ENCODE results near the gene COL4A1. TPM values are rescaled to one million over a fixed set of nuclear protein-coding genes. Genes with fewer than 3 reads are reported as not detected.
A peak's percentile ranks its signal among the peaks of the same experiment; 100 is the strongest.

COL4A1 gene
- polyA plus RNA-seq, 1 of the 3 experiments (the other 2 are of a cell fraction): 30.3 TPM

DNA sequence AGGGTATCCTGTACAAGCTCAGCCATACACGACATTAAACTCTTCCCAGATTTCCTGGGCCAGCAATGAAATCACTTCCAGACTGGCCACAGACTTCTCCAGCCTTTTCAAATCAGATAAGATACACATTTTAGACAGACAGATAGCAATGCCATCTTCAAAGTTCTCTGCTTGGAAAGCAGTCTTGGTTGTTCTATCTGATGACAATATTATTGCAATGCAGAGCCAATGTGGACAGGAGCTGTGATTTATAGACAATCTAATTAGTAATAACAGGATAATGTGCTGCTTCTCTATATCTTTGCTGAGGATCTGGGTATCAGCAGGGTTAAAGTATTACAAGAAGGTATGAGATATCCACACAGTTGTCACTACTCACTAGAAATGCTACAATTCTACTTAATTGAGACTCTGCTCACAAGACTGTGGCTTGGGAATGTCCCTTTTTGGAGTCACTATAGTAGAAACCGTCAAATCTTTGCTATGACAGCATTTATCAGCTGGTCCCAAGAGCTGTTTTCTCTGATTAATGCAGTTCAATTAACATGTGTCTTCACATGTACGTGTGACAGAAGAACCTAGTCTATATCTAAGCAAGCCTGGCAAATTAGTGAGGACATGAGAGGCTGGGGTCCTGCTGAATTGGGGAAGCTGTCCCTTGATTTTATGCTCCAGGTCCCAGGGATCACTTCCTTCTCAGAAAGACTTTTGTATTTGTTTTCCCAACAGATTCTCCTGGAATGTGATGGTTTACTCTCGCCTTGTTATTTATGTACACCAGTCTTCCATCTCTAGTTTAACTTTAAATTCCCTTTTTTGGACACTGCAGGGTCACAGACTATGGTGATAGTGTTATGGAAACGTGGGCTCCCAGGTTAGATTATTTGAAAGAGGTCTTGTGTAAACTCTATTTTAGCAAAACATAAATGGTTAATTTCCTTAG is 68.8 kb downstream of the COL4A1 start:
- Histone ChIP-seq H3K4me2 (peak overlapping the region; percentile 45; the same call in 1 of the 2 replicates), H3K9me3 (no peaks in the 10 kb centered on the region), H3K79me2 (ENCODE audit: insufficient read depth) (peaks cover 32% of the 10 kb centered on the region), H3K9me2 (no peaks in the 10 kb centered on the region), H3F3A (replicated peaks; ENCODE audit: insufficient read depth) (peaks cover 12% of the 10 kb centered on the region), H3K27ac (ENCODE audit: low read depth in 2 of 2, low read length in 1 of 2) (peak overlapping the region; percentile 75 to 80), H3K4me3 (ENCODE audit: low read depth in 2 of 2, low read length in 1 of 2) (no peak overlapping the region), H3K9ac (no peak overlapping the region), H3K4me1 (ENCODE audit: control insufficient read depth in 1 of 2, insufficient read depth in 2 of 2, low read depth in 1 of 2, low read length in 1 of 2) (peaks cover 20 to 35% of the 10 kb centered on the region in 2 experiments), H4K20me1 (ENCODE audit: insufficient read depth) (peaks cover 10% of the 10 kb centered on the region), H2AFZ (ENCODE audit: low read depth) (no peak overlapping the region), H3K36me3 (replicated peaks in 1 of 2; ENCODE audit: control insufficient read depth in 1 of 2, insufficient read depth in 2 of 2, low read length in 1 of 2) (peaks cover 0 to 12% of the 10 kb centered on the region in 2 experiments), H3K27me3 (ENCODE audit: insufficient read depth) (no peaks in the 10 kb centered on the region)
- CTCF ChIA-PET: interaction anchor here (0.6 to 3.0 kb wide), 17 partner anchors 7 to 238 kb away, joined by 3 to 17 read pairs (median 3); no protein-coding TSS in a partner anchor
- peak; percentile 42 for DNase-seq
- POLR2A ChIA-PET: interaction anchor here (2.2 kb wide), 1 partner anchor 69 kb away, joined by 5 read pairs; the partner anchor contains the start of genes COL4A1 and COL4A2
- 62% methylated on average over 5 of the region's 5 CpGs for WGBS (ENCODE audit: low lambda C conversion rate)
- TF ChIP-seq, protein P1, sequence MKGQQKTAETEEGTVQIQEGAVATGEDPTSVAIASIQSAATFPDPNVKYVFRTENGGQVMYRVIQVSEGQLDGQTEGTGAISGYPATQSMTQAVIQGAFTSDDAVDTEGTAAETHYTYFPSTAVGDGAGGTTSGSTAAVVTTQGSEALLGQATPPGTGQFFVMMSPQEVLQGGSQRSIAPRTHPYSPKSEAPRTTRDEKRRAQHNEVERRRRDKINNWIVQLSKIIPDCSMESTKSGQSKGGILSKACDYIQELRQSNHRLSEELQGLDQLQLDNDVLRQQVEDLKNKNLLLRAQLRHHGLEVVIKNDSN (IDR thresholded peaks at IDR 0.05; ENCODE audit: borderline replicate concordance, low read depth): no peak
- TF ChIP-seq, protein P2, sequence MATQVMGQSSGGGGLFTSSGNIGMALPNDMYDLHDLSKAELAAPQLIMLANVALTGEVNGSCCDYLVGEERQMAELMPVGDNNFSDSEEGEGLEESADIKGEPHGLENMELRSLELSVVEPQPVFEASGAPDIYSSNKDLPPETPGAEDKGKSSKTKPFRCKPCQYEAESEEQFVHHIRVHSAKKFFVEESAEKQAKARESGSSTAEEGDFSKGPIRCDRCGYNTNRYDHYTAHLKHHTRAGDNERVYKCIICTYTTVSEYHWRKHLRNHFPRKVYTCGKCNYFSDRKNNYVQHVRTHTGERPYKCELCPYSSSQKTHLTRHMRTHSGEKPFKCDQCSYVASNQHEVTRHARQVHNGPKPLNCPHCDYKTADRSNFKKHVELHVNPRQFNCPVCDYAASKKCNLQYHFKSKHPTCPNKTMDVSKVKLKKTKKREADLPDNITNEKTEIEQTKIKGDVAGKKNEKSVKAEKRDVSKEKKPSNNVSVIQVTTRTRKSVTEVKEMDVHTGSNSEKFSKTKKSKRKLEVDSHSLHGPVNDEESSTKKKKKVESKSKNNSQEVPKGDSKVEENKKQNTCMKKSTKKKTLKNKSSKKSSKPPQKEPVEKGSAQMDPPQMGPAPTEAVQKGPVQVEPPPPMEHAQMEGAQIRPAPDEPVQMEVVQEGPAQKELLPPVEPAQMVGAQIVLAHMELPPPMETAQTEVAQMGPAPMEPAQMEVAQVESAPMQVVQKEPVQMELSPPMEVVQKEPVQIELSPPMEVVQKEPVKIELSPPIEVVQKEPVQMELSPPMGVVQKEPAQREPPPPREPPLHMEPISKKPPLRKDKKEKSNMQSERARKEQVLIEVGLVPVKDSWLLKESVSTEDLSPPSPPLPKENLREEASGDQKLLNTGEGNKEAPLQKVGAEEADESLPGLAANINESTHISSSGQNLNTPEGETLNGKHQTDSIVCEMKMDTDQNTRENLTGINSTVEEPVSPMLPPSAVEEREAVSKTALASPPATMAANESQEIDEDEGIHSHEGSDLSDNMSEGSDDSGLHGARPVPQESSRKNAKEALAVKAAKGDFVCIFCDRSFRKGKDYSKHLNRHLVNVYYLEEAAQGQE (IDR thresholded peaks at IDR 0.05; ENCODE audit: low read depth, low read length): no peak
- no peak for TF ChIP-seq FOXJ3 (CRISPR knock-in tag; IDR thresholded peaks at IDR 0.05)
- peak; percentile 72; the same call in 1 of the 2 replicates for TF ChIP-seq RCOR1 (IDR thresholded peaks at IDR 0.05; ENCODE audit: low read length)
- TF ChIP-seq MXI1 (IDR thresholded peaks at IDR 0.05; ENCODE audit: low read depth, low read length): peak; percentile 55; the same call in 1 of the 2 replicates
- no peak for TF ChIP-seq MEF2A (IDR thresholded peaks at IDR 0.05; ENCODE audit: borderline replicate concordance, low read depth)
- TF ChIP-seq EP300 (IDR thresholded peaks at IDR 0.05; ENCODE audit: borderline replicate concordance in 1 of 2, low read depth in 1 of 2, low read length in 1 of 2): peak; percentile 67 to 77
- no peak for TF ChIP-seq GABPA (IDR thresholded peaks at IDR 0.05; ENCODE audit: low read depth)
- TF ChIP-seq TCF12 (IDR thresholded peaks at IDR 0.05): peak; percentile 89
- TF ChIP-seq FOSL2 (IDR thresholded peaks at IDR 0.05; ENCODE audit: borderline replicate concordance, low read depth): peak; percentile 13; the same call in 1 of the 2 replicates
- no peak for TF ChIP-seq SIN3A (IDR thresholded peaks at IDR 0.05; ENCODE audit: borderline replicate concordance, low read depth, low read length)
- TF ChIP-seq, protein P3, sequence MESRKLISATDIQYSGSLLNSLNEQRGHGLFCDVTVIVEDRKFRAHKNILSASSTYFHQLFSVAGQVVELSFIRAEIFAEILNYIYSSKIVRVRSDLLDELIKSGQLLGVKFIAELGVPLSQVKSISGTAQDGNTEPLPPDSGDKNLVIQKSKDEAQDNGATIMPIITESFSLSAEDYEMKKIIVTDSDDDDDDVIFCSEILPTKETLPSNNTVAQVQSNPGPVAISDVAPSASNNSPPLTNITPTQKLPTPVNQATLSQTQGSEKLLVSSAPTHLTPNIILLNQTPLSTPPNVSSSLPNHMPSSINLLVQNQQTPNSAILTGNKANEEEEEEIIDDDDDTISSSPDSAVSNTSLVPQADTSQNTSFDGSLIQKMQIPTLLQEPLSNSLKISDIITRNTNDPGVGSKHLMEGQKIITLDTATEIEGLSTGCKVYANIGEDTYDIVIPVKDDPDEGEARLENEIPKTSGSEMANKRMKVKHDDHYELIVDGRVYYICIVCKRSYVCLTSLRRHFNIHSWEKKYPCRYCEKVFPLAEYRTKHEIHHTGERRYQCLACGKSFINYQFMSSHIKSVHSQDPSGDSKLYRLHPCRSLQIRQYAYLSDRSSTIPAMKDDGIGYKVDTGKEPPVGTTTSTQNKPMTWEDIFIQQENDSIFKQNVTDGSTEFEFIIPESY (IDR thresholded peaks at IDR 0.05; ENCODE audit: borderline replicate concordance, low read depth): 0 out of 2 replicates have a peak, but pooled peaks have one; percentile 24
- TF ChIP-seq, protein P4, sequence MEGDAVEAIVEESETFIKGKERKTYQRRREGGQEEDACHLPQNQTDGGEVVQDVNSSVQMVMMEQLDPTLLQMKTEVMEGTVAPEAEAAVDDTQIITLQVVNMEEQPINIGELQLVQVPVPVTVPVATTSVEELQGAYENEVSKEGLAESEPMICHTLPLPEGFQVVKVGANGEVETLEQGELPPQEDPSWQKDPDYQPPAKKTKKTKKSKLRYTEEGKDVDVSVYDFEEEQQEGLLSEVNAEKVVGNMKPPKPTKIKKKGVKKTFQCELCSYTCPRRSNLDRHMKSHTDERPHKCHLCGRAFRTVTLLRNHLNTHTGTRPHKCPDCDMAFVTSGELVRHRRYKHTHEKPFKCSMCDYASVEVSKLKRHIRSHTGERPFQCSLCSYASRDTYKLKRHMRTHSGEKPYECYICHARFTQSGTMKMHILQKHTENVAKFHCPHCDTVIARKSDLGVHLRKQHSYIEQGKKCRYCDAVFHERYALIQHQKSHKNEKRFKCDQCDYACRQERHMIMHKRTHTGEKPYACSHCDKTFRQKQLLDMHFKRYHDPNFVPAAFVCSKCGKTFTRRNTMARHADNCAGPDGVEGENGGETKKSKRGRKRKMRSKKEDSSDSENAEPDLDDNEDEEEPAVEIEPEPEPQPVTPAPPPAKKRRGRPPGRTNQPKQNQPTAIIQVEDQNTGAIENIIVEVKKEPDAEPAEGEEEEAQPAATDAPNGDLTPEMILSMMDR (IDR thresholded peaks at IDR 0.05): no peak
- peak; percentile 66 for TF ChIP-seq JUND (IDR thresholded peaks at IDR 0.05)
- no peak for TF ChIP-seq YY1 (IDR thresholded peaks at IDR 0.05; ENCODE audit: low read depth)
- peak; percentile 43; the same call in 1 of the 2 replicates for TF ChIP-seq POLR2AphosphoS5 (IDR thresholded peaks at IDR 0.05; ENCODE audit: low read depth, low read length)
- TF ChIP-seq GATA2 (CRISPR knock-in tag; IDR thresholded peaks at IDR 0.05): peak; percentile 60
- TF ChIP-seq FOXM1 (IDR thresholded peaks at IDR 0.05; ENCODE audit: low read depth): peak; percentile 47; the same call in 1 of the 2 replicates
- no peak; the same call in 1 of the 2 replicates for TF ChIP-seq RAD21 (IDR thresholded peaks at IDR 0.05; ENCODE audit: low read length)
- TF ChIP-seq RXRA (IDR thresholded peaks at IDR 0.05; ENCODE audit: borderline replicate concordance, low read depth): peak; percentile 49
- TF ChIP-seq, protein P5, sequence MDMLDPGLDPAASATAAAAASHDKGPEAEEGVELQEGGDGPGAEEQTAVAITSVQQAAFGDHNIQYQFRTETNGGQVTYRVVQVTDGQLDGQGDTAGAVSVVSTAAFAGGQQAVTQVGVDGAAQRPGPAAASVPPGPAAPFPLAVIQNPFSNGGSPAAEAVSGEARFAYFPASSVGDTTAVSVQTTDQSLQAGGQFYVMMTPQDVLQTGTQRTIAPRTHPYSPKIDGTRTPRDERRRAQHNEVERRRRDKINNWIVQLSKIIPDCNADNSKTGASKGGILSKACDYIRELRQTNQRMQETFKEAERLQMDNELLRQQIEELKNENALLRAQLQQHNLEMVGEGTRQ (IDR thresholded peaks at IDR 0.05; ENCODE audit: borderline replicate concordance, low read depth, low read length): no peak
